Fibroblast of gingiva (primary cell): ENCODE data around the gene EIF3M.
"Not testable (repeated sequence)": the region's sequence is repeated elsewhere in the genome, so short reads cannot be mapped to it uniquely, and the experiment has no call there.

Experiments
- DNase-seq: peaks from one replicate; pipeline ENCODE4 v3.0.0-alpha.2; 2011; ENCODE audit warnings: low read depth

EIF3M gene

DNA sequence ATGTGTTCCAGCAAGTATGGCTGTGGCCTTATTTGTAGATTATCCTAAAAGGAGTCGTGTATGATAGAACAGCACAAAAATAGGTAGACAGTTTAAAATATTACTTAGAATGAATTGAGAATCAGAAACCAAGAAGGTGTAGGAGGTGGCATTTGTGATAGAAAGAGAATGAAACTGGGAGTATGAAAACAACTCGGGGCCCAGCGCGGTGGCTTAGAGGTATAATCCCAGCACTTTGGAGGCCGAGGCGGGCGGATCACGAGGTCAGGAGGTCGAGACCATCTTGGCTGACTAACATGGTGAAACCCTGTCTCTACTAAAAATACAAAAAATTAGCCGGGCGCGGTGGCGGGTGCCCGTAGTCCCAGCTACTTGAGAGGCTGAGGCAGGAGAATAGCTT, 12.5 kb downstream of the EIF3M start:
- DNase-seq: not testable (repeated sequence)

DNA sequence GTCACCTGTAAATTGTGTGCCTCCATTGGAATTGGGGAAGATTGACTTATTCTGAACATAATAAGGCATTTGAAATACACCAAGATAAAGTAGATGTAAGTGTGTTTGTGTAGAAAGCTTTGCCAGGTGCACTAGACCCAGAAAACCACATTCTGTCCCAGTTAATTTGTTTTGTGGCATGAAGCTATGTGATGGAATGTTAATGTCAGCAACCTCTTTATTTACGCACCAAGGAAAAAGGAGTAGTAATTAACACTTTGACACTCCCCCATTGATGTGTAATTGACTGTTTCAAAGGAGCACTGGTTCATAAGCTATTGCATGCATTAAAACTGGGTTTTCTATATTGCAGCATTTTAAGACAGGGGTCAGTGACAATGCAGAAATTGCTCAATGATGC, 14.3 kb downstream of the EIF3M start:
- no peak for DNase-seq

DNA sequence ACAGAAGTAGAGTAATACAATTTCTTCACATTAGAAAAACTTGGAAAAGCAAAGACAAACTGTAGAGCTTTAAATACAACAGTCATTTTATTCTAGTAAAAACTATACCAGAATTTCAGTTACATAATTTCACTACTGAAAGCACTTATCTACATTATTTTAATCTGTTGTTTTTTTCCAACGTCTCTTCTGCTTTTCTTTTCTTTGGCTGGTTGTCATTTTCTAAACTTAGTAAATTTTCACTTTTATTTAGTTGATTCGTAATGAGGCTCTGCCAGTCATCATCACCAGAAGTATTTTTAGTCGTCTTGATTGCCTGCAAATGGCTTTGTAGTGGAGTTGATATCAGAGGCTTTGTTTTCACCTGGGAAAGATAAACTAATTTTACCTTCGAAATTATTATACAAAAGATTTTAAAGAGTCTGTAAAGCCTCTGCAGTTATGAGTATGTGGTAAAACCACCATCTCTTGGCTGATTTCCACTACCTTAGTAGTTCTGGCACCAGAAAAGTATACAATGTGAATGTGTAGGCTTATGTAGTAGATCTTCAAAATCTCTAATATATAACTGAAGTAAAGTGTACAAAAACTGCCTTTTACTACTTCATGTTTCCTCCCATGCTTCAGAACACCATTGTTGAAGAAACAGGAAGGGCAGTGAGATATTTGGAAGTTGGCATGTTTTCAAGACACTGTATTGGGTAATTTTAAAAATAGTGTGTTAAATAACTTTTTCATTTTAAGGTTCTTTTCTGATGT, 19.2 kb downstream of the EIF3M start:
- DNase-seq: no peak

GRCh38 chr11:32606220-32606619, 22.6 kb downstream of the EIF3M start:
- no peak for DNase-seq

DNA sequence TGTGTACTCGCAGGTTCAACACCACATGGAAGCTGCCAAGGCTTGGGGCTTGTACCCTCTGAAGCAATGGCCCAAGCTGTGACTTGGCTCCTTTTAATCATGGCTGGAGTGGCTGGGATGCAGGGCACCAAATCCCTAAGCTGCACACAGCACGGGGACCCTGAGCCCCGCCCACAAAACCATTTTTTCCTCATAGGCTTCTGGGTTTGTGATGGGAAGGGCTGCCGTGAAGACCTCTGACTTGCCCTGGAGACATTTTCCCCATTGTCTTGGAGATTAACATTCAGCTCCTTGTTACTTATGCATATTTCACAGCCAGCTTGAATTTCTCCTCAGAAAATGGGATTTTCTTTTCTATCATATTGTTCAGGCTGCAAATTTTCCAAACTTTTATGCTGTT, 25.2 kb downstream of the EIF3M start:
- DNase-seq: not testable (repeated sequence)

DNA sequence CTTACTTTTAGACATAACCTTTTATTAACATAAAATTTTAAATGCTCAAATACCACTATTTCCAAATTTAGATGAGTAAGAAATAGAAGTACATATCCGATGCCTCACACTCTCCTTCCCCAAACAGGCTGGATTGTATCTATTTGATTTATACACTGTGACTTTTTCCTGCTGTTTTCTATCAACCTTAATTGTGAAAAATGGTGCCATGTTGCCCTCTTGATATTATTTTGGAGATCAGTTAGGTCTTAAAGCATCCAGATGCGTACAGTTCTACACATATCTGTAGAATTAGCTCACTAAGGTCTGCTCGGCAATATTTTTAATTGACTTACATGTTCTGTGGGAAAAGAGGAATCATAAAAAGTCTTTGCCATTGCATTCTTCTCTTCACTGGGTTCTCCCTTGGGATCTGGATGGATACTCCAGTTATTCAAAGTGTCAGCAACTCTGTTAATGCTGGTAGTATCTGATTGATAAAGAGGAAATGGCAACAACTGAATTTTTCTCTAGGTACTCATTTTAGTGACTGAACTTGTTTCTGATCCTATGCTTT, 27.2 kb downstream of the EIF3M start:
- DNase-seq: no peak

DNA sequence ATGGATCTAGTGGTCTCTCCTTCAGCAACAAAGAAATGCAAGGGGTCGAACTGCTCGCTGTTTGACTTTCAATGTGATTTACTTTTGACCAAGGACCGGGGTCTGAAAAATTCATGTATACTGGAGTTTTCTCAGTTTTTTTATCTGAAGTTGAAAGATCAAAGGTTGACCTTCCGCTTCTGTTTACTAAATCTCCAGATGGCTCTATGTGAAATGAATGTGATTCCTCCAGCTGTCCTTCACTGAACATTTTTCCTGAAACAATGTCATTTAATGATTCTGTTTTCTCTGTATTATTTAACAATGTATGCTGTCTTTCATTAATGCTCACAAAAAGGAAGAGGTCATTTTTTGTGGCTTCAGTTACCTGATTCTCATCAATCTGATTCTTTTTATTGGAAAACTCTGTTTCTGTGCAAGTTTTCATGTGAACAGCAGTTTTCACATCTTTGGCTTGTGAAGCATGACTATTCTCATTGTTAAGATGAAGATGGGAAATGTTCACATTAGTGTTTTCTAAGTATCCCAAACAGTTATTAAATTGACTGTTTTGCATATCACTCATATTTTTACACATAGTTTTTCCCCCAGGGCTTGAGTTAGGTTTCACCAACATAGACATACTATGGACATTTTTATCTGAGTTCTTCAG, 30.0 kb downstream of the EIF3M start:
- no peak for DNase-seq

DNA sequence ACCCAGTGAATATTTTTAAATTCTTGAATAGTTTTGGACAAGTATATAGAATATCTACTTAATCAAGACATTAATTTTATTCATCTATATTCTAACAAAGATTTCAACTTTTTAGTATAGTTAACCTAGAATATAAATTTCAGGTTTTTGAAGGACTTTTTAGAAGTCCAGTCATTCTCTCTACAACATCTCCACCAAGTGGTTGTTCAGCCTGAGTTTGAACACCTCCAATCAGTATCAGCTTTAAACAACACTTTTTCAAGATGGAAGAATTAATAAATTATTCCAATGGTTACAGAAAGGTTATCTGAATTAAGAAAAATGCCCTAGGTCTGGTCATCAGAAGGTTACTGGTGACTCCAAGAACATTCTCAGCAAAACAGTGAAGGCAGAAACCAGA, 31.8 kb downstream of the EIF3M start:
- no peak for DNase-seq

- DNase-seq: no peak
Measured at GRCh38 chr11:32616903-32617302, 33.3 kb downstream of the EIF3M start.

DNA sequence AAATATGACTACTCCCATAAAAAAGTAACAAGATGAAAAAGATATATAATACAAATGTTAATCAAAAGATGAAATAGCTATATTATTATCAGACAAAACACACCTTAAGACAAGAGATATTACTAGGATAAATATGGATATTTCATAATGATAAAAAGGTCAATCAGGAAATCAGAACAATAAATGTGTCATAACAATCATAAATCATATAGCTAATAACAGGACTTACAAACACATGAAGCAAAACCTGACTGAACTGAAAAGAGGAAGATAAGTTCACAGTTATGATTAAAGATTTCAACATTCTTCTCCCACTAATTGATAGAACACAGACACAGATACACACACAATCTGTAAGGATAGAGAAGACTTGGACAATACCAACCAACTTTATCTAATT, 47.2 kb downstream of the EIF3M start:
- DNase-seq: no peak

- DNase-seq: no peak
Measured at GRCh38 chr11:32635819-32636218, 52.2 kb downstream of the EIF3M start.

GRCh38 chr11:32641361-32641760, 57.7 kb downstream of the EIF3M start:
- no peak for DNase-seq

DNA sequence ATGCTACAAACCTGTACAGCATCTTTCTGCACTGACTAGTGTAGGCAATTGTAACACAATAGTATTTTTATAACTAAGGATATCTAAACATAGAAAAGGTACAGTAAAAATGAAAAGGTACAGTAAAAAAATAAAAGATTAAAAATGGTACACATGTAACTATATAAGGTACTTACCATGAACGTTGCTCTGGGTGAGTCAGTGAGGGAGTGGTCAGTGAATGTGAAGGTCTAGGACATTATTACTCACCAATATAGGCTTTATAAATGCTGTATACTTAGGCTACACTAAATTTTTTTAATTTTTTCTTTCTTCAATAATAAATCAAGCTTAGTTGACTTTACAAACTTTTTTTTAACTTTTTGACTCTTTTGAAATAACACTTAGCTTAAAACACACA, 59.9 kb downstream of the EIF3M start:
- DNase-seq: no peak
